B cell (primary cell): ENCODE measurements around the gene NTN3. TPM values are rescaled to one million over a fixed set of nuclear protein-coding genes. Genes with fewer than 3 reads are reported as not detected.

ENCODE experiments used
- ATAC-seq: fragments of 200-7000 bp; cut with Tn5 transposase; one replicate; pipeline ENCODE4 v1.10.0; 2021; ENCODE audit warnings: low read depth, mild to moderate bottlenecking, moderate number of reproducible peaks, moderate library complexity
- CTCF ChIA-PET: fragments of 350-600 bp; sonication (Branson Sonifier 250); formaldehyde crosslinking; loops from one replicate; lab custom pipeline; 2021; ENCODE audit warnings: antibody characterized with exemption, inconsistent platforms; lab: Charles Lee
- POLR2A ChIA-PET: fragments of 350-600 bp; sonication (Branson Sonifier 250); formaldehyde crosslinking; loops from one replicate; lab custom pipeline; 2021; ENCODE audit warnings: antibody characterized with exemption; lab: Charles Lee
- DNase-seq: peaks from one replicate; pipeline ENCODE4 v3.0.0; 2013
- H2AFZ ChIP-seq: 2 replicates; pipeline ENCODE4 v1.6.1; 2012; ENCODE audit warnings: mild to moderate bottlenecking, low read depth, low read length; ENCODE audit not compliant: insufficient read depth, poor library complexity, severe bottlenecking
- H3K27ac ChIP-seq, 2 donors: 1 replicate in 1 of 2; 2 replicates in 1 of 2; pipeline ENCODE4 v1.5.1; 2012 to 2013; ENCODE audit warnings: low read length in 2 of 2, mild to moderate bottlenecking in 2 of 2, moderate library complexity in 1 of 2
- H3K27me3 ChIP-seq, 4 experiments: fragments of 200-600 bp in 1 of 4; sonication (generic) in 1 of 4; replicated peaks in 1 of 4; 1 replicate in 2 of 4; 2 replicates in 2 of 4; pipeline versions ENCODE4 v1.6.1 to v1.7.0; 2013 to 2016; ENCODE audit warnings: low read length in 3 of 4, mild to moderate bottlenecking in 2 of 4, mixed read lengths in 1 of 4, moderate library complexity in 1 of 4; ENCODE audit not compliant: insufficient read depth in 4 of 4, control insufficient read depth in 3 of 4; ENCODE audit errors: control extremely low read depth in 1 of 4
- H3K36me3 ChIP-seq, 2 experiments: replicated peaks in 1 of 2; 1 replicate in 1 of 2; 2 replicates in 1 of 2; pipeline versions ENCODE4 v1.6.1 to v1.7.1; 2013; ENCODE audit warnings: low read length in 1 of 2; ENCODE audit not compliant: insufficient read depth in 2 of 2, control insufficient read depth in 1 of 2; ENCODE audit errors: control extremely low read depth in 1 of 2, extremely low read depth in 1 of 2
- H3K4me1 ChIP-seq, 2 donors: fragments of 200-600 bp in 1 of 2; sonication (generic) in 1 of 2; 1 replicate in 1 of 2; 2 replicates in 1 of 2; pipeline versions ENCODE4 v1.5.1 to v1.6.1; 2013 to 2017; ENCODE audit warnings: low read length in 2 of 2; ENCODE audit not compliant: control insufficient read depth in 2 of 2, insufficient read depth in 2 of 2
- H3K4me2 ChIP-seq: replicated peaks from 2 replicates; pipeline ENCODE3; 2012; ENCODE audit warnings: mild to moderate bottlenecking, low read depth, low read length; ENCODE audit not compliant: poor library complexity, severe bottlenecking
- H3K4me3 ChIP-seq, 5 experiments: fragments of 200-600 bp in 1 of 5; sonication (generic) in 1 of 5; 1 replicate in 3 of 5; 2 replicates in 2 of 5; pipeline versions ENCODE4 v1.5.1 to v1.7.0; 2011 to 2016; ENCODE audit warnings: low read length in 4 of 5, mild to moderate bottlenecking in 4 of 5, low read depth in 2 of 5, control low read depth in 1 of 5, moderate library complexity in 1 of 5; ENCODE audit not compliant: insufficient read depth in 1 of 5; ENCODE audit errors: control extremely low read depth in 1 of 5, extremely low read depth in 1 of 5
- H3K79me2 ChIP-seq: fragments of 200-600 bp; sonication (generic); one replicate; pipeline ENCODE4 v1.6.0; 2016; ENCODE audit warnings: low read length; ENCODE audit not compliant: control insufficient read depth, insufficient read depth
- H3K9ac ChIP-seq: fragments of 200-600 bp; sonication (generic); 2 replicates; pipeline ENCODE4 v1.6.1; 2017; ENCODE audit warnings: mild to moderate bottlenecking, low read length, moderate library complexity
- H3K9me3 ChIP-seq, 3 donors: one replicate each; pipeline versions ENCODE4 v1.6.1 to v1.7.1; 2013; ENCODE audit warnings: low read length in 2 of 3; ENCODE audit not compliant: control insufficient read depth in 2 of 3, insufficient read depth in 1 of 3; ENCODE audit errors: control extremely low read depth in 1 of 3
- H4K20me1 ChIP-seq: 2 replicates; pipeline ENCODE4 v1.6.0; 2012; ENCODE audit warnings: mild to moderate bottlenecking, low read length; ENCODE audit not compliant: insufficient read depth, control insufficient read depth, poor library complexity, severe bottlenecking
- H3K27ac Mint-ChIP-seq: one replicate; pipeline ENCODE4 v1.8.0; 2021; ENCODE audit warnings: mixed read lengths
- H3K27me3 Mint-ChIP-seq: one replicate; pipeline ENCODE4 v1.8.0; 2021; ENCODE audit warnings: mixed read lengths
- H3K4me1 Mint-ChIP-seq: one replicate; pipeline ENCODE4 v1.8.0; 2021; ENCODE audit warnings: mixed read lengths
- H3K4me3 Mint-ChIP-seq: one replicate; pipeline ENCODE4 v1.8.0; 2021; ENCODE audit warnings: mixed read lengths
- H3K9me3 Mint-ChIP-seq: one replicate; pipeline ENCODE4 v1.8.0; 2022; ENCODE audit warnings: mixed read lengths; ENCODE audit not compliant: insufficient read depth
- EZH2 ChIP-seq: IDR thresholded peaks from 2 replicates; pipeline ENCODE4 v1.6.1; 2012; ENCODE audit warnings: borderline replicate concordance, low read depth, mild to moderate bottlenecking, moderate library complexity, low read length; ENCODE audit not compliant: insufficient read depth, poor library complexity, severe bottlenecking
- WGBS: methylation state at CpG from one replicate; pipeline ENCODE4 v1.1.5; 2013; ENCODE audit warnings: missing lambda C conversion rate; ENCODE audit not compliant: insufficient coverage; 5-methylcytosine and 5-hydroxymethylcytosine counted together
- intact Hi-C: fragments of 100-400 bp; cut with micrococcal nuclease; formaldehyde crosslinking; loops from one replicate; pipeline ENCODE4 v1.10.0; 2022
- polyA plus RNA-seq: library from polyadenylated mRNA; depleted of rRNA; stranded (reverse); fragments of >200 nt; gene quantifications from 2 replicates; pipeline ENCODE4 v1.2.3, GENCODE V29; 2012
- total RNA-seq, 2 donors: library from RNA; stranded (reverse); fragments of 120-200 nt in 1 of 2; gene quantifications; 1 replicate in 1 of 2; 2 replicates in 1 of 2; pipeline versions ENCODE4 v1.2.3 to v1.2.4, GENCODE V29; 2013 to 2022
- TF ChIP-seq, protein P1 (sequence below): fragments of 200-600 bp; IDR thresholded peaks from one replicate; pipeline ENCODE4 v1.8.0; 2022; ENCODE audit warnings: antibody characterized with exemption, mild to moderate bottlenecking

Gene NTN3
- total and polyA plus RNA-seq, 2 donors (not counting 1 experiment from before 2014, with no cell fraction given), result not detected

- Mint-ChIP-seq H3K27me3 (no peaks in the 10 kb centered on the region), H3K27ac (peak overlapping the region; percentile 96), H3K4me3 (peak overlapping the region; percentile 95), H3K4me1 (peaks cover 75% of the 10 kb centered on the region), H3K9me3 (no peaks in the 10 kb centered on the region)
- H3K36me3 ChIP-seq, result peaks cover 0 to 24% of the 10 kb centered on the region in 2 experiments
- H3K9ac ChIP-seq, result no peak overlapping the region
- ATAC-seq, result no peak
- H3K27ac ChIP-seq, result peak overlapping the region; percentile 81 to 99
- peaks cover 59% of the 10 kb centered on the region for H4K20me1 ChIP-seq
- no peak for TF ChIP-seq EZH2
- TF ChIP-seq, protein P1, sequence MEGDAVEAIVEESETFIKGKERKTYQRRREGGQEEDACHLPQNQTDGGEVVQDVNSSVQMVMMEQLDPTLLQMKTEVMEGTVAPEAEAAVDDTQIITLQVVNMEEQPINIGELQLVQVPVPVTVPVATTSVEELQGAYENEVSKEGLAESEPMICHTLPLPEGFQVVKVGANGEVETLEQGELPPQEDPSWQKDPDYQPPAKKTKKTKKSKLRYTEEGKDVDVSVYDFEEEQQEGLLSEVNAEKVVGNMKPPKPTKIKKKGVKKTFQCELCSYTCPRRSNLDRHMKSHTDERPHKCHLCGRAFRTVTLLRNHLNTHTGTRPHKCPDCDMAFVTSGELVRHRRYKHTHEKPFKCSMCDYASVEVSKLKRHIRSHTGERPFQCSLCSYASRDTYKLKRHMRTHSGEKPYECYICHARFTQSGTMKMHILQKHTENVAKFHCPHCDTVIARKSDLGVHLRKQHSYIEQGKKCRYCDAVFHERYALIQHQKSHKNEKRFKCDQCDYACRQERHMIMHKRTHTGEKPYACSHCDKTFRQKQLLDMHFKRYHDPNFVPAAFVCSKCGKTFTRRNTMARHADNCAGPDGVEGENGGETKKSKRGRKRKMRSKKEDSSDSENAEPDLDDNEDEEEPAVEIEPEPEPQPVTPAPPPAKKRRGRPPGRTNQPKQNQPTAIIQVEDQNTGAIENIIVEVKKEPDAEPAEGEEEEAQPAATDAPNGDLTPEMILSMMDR, result no peak
- ChIA-PET CTCF (interaction anchor here (1.6 to 2.3 kb wide), 2 partner anchors 10 to 15 kb away, joined by 4 to 7 read pairs; no protein-coding TSS in a partner anchor), POLR2A (interaction anchor here (0.7 to 3.7 kb wide), 3 partner anchors 16 to 210 kb away, joined by 4 to 25 read pairs (median 6); partner anchors contain the start of gene CEMP1)
- H3K79me2 ChIP-seq, result peaks cover 80% of the 10 kb centered on the region
- H3K27me3 ChIP-seq, result no peaks in the 10 kb centered on the region
- H3K4me1 ChIP-seq, result peaks cover 71 to 82% of the 10 kb centered on the region in 2 donors
- peak overlapping the region in 1 of 5 experiments; percentile 96 for H3K4me3 ChIP-seq
- no peak overlapping the region for H2AFZ ChIP-seq
- H3K4me2 ChIP-seq, result peak overlapping the region; percentile 91
- peak; percentile 50 for DNase-seq
- 47% methylated on average over 11 of the region's 11 CpGs for WGBS
- peaks cover 0 to 3% (median 0%) of the 10 kb centered on the region in 3 donors for H3K9me3 ChIP-seq
- intact Hi-C loops, result no loop called here
Measured at GRCh38 chr16:2516391-2517240, 45.5 kb downstream of the NTN3 start.
